GM12892 (cell line): ENCODE data around the gene MBNL3.
"Not testable (repeated sequence)": the region's sequence is repeated elsewhere in the genome, so short reads cannot be mapped to it uniquely, and the experiment has no call there.

Experiments
- DNase-seq: peaks from one replicate; pipeline ENCODE4 v3.0.0; 2011; ENCODE audit not compliant: insufficient read length
- FAIRE-seq: peaks from 2 replicates; lab custom pipeline; 2011; peaks lifted over from hg19 to GRCh38; lab: Jason Lieb, UNC
- POLR2A ChIP-seq: IDR thresholded peaks from 2 replicates; pipeline ENCODE4 v1.6.1; 2011; ENCODE audit warnings: low read depth, low read length, control low read depth
- POLR2AphosphoS5 ChIP-seq: IDR thresholded peaks from 2 replicates; pipeline ENCODE4 v1.6.1; 2011; ENCODE audit warnings: low read depth, low read length, control low read depth
- TAF1 ChIP-seq: IDR thresholded peaks from 2 replicates; pipeline ENCODE4 v1.6.1; 2011; ENCODE audit warnings: low read depth, mild to moderate bottlenecking, control low read depth, low read length, borderline replicate concordance

The MBNL3 gene

DNA sequence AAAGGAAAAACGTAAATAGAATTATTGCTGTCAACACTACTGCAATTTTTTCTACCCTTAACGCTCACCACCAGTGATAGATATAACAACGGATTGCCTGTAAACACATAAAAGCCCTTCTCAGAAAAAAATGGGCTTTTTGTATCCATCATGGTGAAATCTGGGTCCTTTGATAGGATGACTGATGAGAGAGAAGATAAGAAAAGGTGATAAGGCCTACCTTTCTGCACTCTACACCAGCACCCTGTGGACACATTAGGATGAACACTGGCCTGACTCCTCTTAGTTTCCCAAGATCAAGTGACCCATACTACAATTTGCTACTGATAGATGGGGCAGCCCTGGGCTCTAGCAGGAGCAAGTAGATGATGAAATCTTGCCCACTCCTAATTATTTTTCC lies 157.3 kb downstream of the MBNL3 start:
- DNase-seq (no peak), FAIRE-seq (no peak)
- TF ChIP-seq TAF1 (no peak), POLR2A (no peak)

DNA sequence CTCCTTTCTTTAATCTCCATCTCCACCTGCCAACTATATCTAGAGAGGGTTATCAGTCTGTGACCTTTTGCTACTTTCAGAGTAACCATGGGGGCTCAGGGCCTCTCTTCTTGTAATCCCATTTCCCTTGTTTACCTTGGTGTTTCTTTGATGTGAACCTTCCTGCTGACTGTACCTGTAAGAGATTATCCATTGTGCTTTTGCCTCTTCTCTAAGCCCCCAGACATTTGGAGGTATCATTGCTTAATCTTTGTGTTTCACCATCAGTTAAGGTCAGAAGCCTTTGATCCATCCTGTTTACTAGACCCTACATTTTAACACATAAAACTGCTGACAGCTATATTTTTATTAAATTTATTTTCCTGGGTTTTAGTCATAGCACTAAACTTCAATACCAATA lies 157.8 kb downstream of the MBNL3 start:
- FAIRE-seq (no peak), DNase-seq (no peak)
- TF ChIP-seq POLR2AphosphoS5: no peak
- TF ChIP-seq TAF1: no peak
- TF ChIP-seq POLR2A: no peak

DNA sequence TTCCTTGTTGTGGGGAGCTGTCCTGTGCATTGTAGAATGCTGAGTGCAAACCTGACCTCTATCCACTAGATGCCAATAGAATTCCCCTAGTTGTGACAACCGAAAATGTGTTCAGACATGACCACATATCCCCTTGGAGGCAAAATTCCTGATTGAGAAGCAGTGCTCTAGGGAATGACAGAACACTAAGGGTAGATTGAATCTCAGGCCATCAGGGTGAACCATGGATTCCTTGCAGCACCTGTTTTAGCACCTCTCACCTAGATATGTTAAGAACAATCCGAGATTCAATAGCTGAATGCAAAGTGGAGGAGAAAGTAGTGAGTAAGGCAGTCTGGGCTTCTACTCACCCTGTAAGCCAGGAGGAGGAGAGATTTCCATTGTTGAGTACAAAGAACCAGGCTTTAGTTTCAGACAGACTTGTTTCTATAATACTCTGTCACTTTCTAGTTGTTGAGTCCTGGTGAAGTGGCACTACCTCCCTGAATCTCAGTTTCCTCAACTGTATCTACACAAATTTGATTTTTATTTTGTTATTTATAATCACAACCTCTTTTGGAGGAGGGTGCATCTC lies 158.6 kb downstream of the MBNL3 start:
- DNase-seq (no peak), FAIRE-seq (no peak)
- TF ChIP-seq POLR2A (no peak), POLR2AphosphoS5 (no peak)

DNA sequence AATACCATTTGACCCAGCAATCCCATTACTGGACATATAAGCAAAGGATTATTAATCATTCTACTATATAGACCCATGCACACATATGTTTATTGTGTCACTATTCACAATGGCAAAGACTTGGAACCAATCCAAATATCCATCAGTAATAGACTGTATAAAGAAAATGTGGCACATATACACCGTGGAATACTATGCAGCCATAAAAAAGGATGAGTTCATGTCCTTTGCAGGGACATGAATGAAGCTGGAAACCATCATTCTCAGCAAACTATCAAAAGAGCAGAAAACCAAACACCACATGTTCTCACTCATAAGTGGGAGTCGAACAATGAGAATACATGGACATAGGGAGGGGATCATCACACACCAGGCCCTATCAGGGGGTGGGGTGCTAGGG lies 161.9 kb downstream of the MBNL3 start:
- not testable (repeated sequence) for DNase-seq, FAIRE-seq
